Epithelial cell of proximal tubule (primary cell): ENCODE data around the gene PTH1R. TPM values are rescaled to one million over a fixed set of nuclear protein-coding genes. Genes with fewer than 3 reads are reported as not detected.
A peak's percentile ranks its signal among the peaks of the same experiment; 100 is the strongest.

ENCODE experiments used
- DNase-seq: peaks from one replicate; pipeline ENCODE4 v3.0.0-alpha.2; 2011; ENCODE audit warnings: low read depth
- H3K4me3 ChIP-seq: 2 replicates; pipeline ENCODE4 v1.5.1; 2011; ENCODE audit warnings: low read depth, mild to moderate bottlenecking, low read length
- CTCF ChIP-seq: conservative IDR thresholded peaks from 2 replicates; pipeline ENCODE4 v1.5.1; 2012; ENCODE audit warnings: low read depth, mild to moderate bottlenecking, low read length
- total RNA-seq: library from RNA; depleted of rRNA; stranded (reverse); fragments of >200 nt; gene quantifications from 2 replicates; pipeline ENCODE4 v1.2.3, GENCODE V29; 2015

The PTH1R gene
- total RNA-seq, 1 donor from 2014 or later, result 11.5 TPM

- DNase-seq, result no peak
- TF ChIP-seq CTCF, result no peak
Observed at GRCh38 chr3:46854555-46854991, 22.9 kb upstream of the PTH1R start.

GRCh38 chr3:46856576-46857471, 20.7 kb upstream of the PTH1R start:
- TF ChIP-seq CTCF, result no peak
- no peak for DNase-seq
- H3K4me3 ChIP-seq, result no peak overlapping the region

More at GRCh38 chr3:46854555-46854991, 22.9 kb upstream of the PTH1R start:
- H3K4me3 ChIP-seq, result no peak overlapping the region

- no peak overlapping the region for H3K4me3 ChIP-seq
- no peak for DNase-seq
- no peak for TF ChIP-seq CTCF
Observed at GRCh38 chr3:46857485-46858341, 19.8 kb upstream of the PTH1R start.

- H3K4me3 ChIP-seq, result no peak overlapping the region
- TF ChIP-seq CTCF, result no peak
- DNase-seq, result no peak
Observed at GRCh38 chr3:46858456-46858855, 19.1 kb upstream of the PTH1R start.

- no peak for DNase-seq
- TF ChIP-seq CTCF, result no peak
Observed at GRCh38 chr3:46859001-46859710, 18.4 kb upstream of the PTH1R start.

GRCh38 chr3:46860017-46860809, 17.3 kb upstream of the PTH1R start:
- DNase-seq, result no peak
- peak; percentile 64 for TF ChIP-seq CTCF
- no peak overlapping the region for H3K4me3 ChIP-seq

More at GRCh38 chr3:46859001-46859710, 18.4 kb upstream of the PTH1R start:
- no peak overlapping the region for H3K4me3 ChIP-seq
